K562 (cell line): Measurements from ENCODE around the gene HOPX. TPM values are rescaled to one million over a fixed set of nuclear protein-coding genes. Genes with fewer than 3 reads are reported as not detected.

Experiments used
- ATAC-seq: fragments of 200-7000 bp; cut with Tn5 transposase; 3 replicates; pipeline ENCODE4 v1.9.1; 2020; ENCODE audit warnings: moderate library complexity
- BruUV-seq: library from RNA; stranded (reverse); fragments of 400-500 nt; replicated peaks from 2 replicates; lab custom pipeline; 2021; lab: Mats Ljungman, UMichigan
- CTCF ChIA-PET: fragments of 300-600 bp; formaldehyde crosslinking; extraction: SDS; loops from one replicate; lab custom pipeline; 2021; ENCODE audit warnings: low intra/inter-chr PET ratio; lab: Yijun Ruan, JAX
- POLR2A ChIA-PET: fragments of 300-600, 350-650 bp; sonication (Branson Sonifier 250); formaldehyde crosslinking; extraction: SDS; loops from one replicate; lab custom pipeline; 2021; ENCODE audit warnings: antibody characterized with exemption, inconsistent platforms; lab: Yijun Ruan, JAX
- DNase-seq, 4 experiments: peaks; one replicate each; pipeline versions ENCODE4 v3.0.0 to v3.0.0-alpha.2; 2011 to 2018; ENCODE audit warnings: low spot score in 3 of 4, mixed read lengths in 3 of 4; ENCODE audit errors: extremely low read depth in 1 of 4
- FAIRE-seq: peaks from 2 replicates; lab custom pipeline; 2011; peaks lifted over from hg19 to GRCh38; lab: Jason Lieb, UNC
- H2AFZ ChIP-seq: 2 replicates; pipeline ENCODE4 v1.6.0; 2011; ENCODE audit warnings: low read depth, low read length, control low read depth, inconsistent platforms
- H3K27ac ChIP-seq: fragments of 200-600 bp; 3 replicates; pipeline ENCODE4 v1.8.0; 2011; ENCODE audit warnings: low read depth, mild to moderate bottlenecking, control low read depth, inconsistent platforms, low read length, moderate library complexity, mixed read lengths; ENCODE audit errors: extremely low read depth
- H3K27me3 ChIP-seq, 2 experiments: fragments of 300-600 bp in 1 of 2; 2 replicates in 1 of 2; 3 replicates in 1 of 2; pipeline versions ENCODE4 v1.6.0 to v1.8.0; 2011; ENCODE audit warnings: inconsistent platforms in 2 of 2, low read length in 2 of 2, mild to moderate bottlenecking in 1 of 2, mixed read lengths in 1 of 2, moderate library complexity in 1 of 2; ENCODE audit not compliant: control insufficient read depth in 2 of 2, insufficient read depth in 2 of 2
- H3K36me3 ChIP-seq: fragments of 300-600 bp; 3 replicates; pipeline ENCODE4 v1.8.0; 2011; ENCODE audit warnings: mild to moderate bottlenecking, low read length, inconsistent platforms; ENCODE audit not compliant: control insufficient read depth, insufficient read depth
- H3K4me1 ChIP-seq, 2 experiments: fragments of 200-600 bp in 1 of 2; replicated peaks in 1 of 2; 2 replicates in 1 of 2; 3 replicates in 1 of 2; pipeline versions ENCODE4 v1.5.1 to v1.8.0; 2011; ENCODE audit warnings: inconsistent platforms in 2 of 2, low read length in 2 of 2, mild to moderate bottlenecking in 1 of 2, mixed read lengths in 1 of 2, moderate library complexity in 1 of 2; ENCODE audit not compliant: control insufficient read depth in 2 of 2, insufficient read depth in 2 of 2
- H3K4me2 ChIP-seq: 2 replicates; pipeline ENCODE4 v1.6.1; 2011; ENCODE audit warnings: low read length, control low read depth, inconsistent platforms, mixed read lengths; ENCODE audit not compliant: insufficient read depth
- H3K4me3 ChIP-seq: fragments of 200-600 bp; sonication (generic), shearing (Covaris generic); 2 replicates; pipeline ENCODE4 v1.5.1; 2016; ENCODE audit warnings: control low read depth, inconsistent platforms
- H3K79me2 ChIP-seq: fragments of 200-600 bp; 3 replicates; pipeline ENCODE4 v1.8.0; 2011; ENCODE audit warnings: low read length, inconsistent platforms; ENCODE audit not compliant: control insufficient read depth, insufficient read depth
- H3K9ac ChIP-seq, 2 experiments: 2 replicates each; pipeline versions ENCODE4 v1.6.0 to v1.6.1; 2011; ENCODE audit warnings: low read depth in 2 of 2, low read length in 2 of 2, control low read depth in 1 of 2, inconsistent platforms in 1 of 2, mild to moderate bottlenecking in 1 of 2, mixed read lengths in 1 of 2; ENCODE audit not compliant: insufficient read depth in 1 of 2
- H3K9me1 ChIP-seq: one replicate; pipeline ENCODE4 v1.6.0; 2011; ENCODE audit warnings: inconsistent platforms, mild to moderate bottlenecking, low read length, moderate library complexity; ENCODE audit not compliant: control insufficient read depth, insufficient read depth
- H3K9me3 ChIP-seq: replicated peaks from 2 replicates; pipeline ENCODE4 v1.5.1; 2011; ENCODE audit warnings: low read depth, low read length, inconsistent platforms; ENCODE audit not compliant: control insufficient read depth, insufficient read depth
- H4K20me1 ChIP-seq: replicated peaks from 2 replicates; pipeline ENCODE4 v1.6.1; 2011; ENCODE audit warnings: low read length, inconsistent platforms, mixed read lengths; ENCODE audit not compliant: control insufficient read depth, insufficient read depth
- CHCHD3 ChIP-seq: fragments of 250-450 bp; sonication (Bioruptor Pico); IDR thresholded peaks from 2 replicates; pipeline ENCODE4 v2.1.2; 2022; ENCODE audit warnings: mild to moderate bottlenecking
- DDX20 ChIP-seq: fragments of 450-650 bp; IDR thresholded peaks from 2 replicates; pipeline ENCODE4 v1.6.1; 2016; ENCODE audit warnings: missing genetic modification characterization, low read depth, mild to moderate bottlenecking, missing compliant biosample characterization, moderate library complexity
- FOXK2 ChIP-seq, 2 experiments: fragments of 450-650 bp; IDR thresholded peaks in 1 of 2; conservative IDR thresholded peaks in 1 of 2; 2 replicates each; pipeline ENCODE4 v1.6.1; 2016; ENCODE audit warnings: low read depth in 2 of 2, mild to moderate bottlenecking in 1 of 2
- HDAC6 ChIP-seq: IDR thresholded peaks from 2 replicates; pipeline ENCODE4 v1.6.1; 2012; ENCODE audit warnings: low read depth, mild to moderate bottlenecking, control low read depth, inconsistent platforms, low read length, moderate library complexity
- KDM2B ChIP-seq: fragments of 250-450 bp; sonication (Bioruptor Pico); IDR thresholded peaks from 2 replicates; pipeline ENCODE4 v1.8.0; 2021; ENCODE audit warnings: mild to moderate bottlenecking, moderate library complexity
- KLF1 ChIP-seq: fragments of 450-650 bp; IDR thresholded peaks from 2 replicates; pipeline ENCODE4 v1.6.1; 2016; ENCODE audit warnings: missing genetic modification characterization, missing compliant biosample characterization
- MTA2 ChIP-seq: fragments of 450-650 bp; IDR thresholded peaks from 2 replicates; pipeline ENCODE4 v1.6.1; 2016; ENCODE audit warnings: low read depth
- MTF1 ChIP-seq: fragments of 250-450 bp; sonication (Bioruptor Pico); IDR thresholded peaks from 2 replicates; pipeline ENCODE4 v1.9.0; 2021; ENCODE audit warnings: moderate library complexity, mild to moderate bottlenecking, inconsistent platforms, borderline replicate concordance
- NR2F6 ChIP-seq: fragments of 450-650 bp; formaldehyde crosslinking; IDR thresholded peaks from 2 replicates; pipeline ENCODE4 v1.4.0; 2020; ENCODE audit warnings: mild to moderate bottlenecking
- PHF8 ChIP-seq: fragments of 200-600 bp; sonication (generic); IDR thresholded peaks from 2 replicates; pipeline ENCODE4 v1.6.1; 2012; ENCODE audit warnings: mixed run types, mild to moderate bottlenecking, inconsistent platforms, low read length, moderate library complexity, borderline replicate concordance
- RFX5 ChIP-seq: IDR thresholded peaks from 2 replicates; pipeline ENCODE4 v1.6.1; 2011; ENCODE audit warnings: low read depth, mild to moderate bottlenecking, improper control_type of control experiment, low read length
- SP2 ChIP-seq: IDR thresholded peaks from 2 replicates; pipeline ENCODE4 v1.6.1; 2011; ENCODE audit warnings: mild to moderate bottlenecking, low read depth, low read length, moderate library complexity; ENCODE audit not compliant: poor library complexity, severe bottlenecking; ENCODE audit errors: extremely low read depth
- TAF1 ChIP-seq: IDR thresholded peaks from 2 replicates; pipeline ENCODE4 v1.6.1; 2011; ENCODE audit warnings: mild to moderate bottlenecking, low read length, moderate library complexity; ENCODE audit not compliant: insufficient read depth, control insufficient read depth, severe bottlenecking; ENCODE audit errors: extremely low read depth
- TAF7 ChIP-seq: fragments of 450-650 bp; IDR thresholded peaks from 2 replicates; pipeline ENCODE4 v1.6.1; 2016; ENCODE audit warnings: missing genetic modification characterization, missing compliant biosample characterization
- ZNF707 ChIP-seq: fragments of 250-450 bp; sonication (Bioruptor Pico); conservative IDR thresholded peaks from 2 replicates; pipeline ENCODE4 v1.8.0; 2022; ENCODE audit warnings: inconsistent platforms, mild to moderate bottlenecking, moderate library complexity
- ZNF780A ChIP-seq: fragments of 250-450 bp; sonication (Bioruptor Pico); IDR thresholded peaks from 2 replicates; pipeline ENCODE4 v1.5.0; 2021; ENCODE audit warnings: mild to moderate bottlenecking
- WGBS: fragments of 100-300 bp; shearing (Covaris generic); methylation state at CpG from one replicate; pipeline ENCODE4 v1.1.6; 2016; ENCODE audit warnings: low coverage, mixed read lengths; ENCODE audit not compliant: insufficient coverage; ENCODE audit errors: missing lambda C conversion rate; 5-methylcytosine and 5-hydroxymethylcytosine counted together
- in situ Hi-C: fragments of 300-500 bp; cut with MboI; formaldehyde crosslinking; loops from 4 replicates; pipeline ENCODE4 v1.15.0; 2018; ENCODE audit warnings: inconsistent platforms, mixed read lengths
- intact Hi-C: fragments of 100-400 bp; cut with micrococcal nuclease; formaldehyde crosslinking; loops from 2 replicates; pipeline ENCODE4 v1.14.2; 2022
- polyA plus RNA-seq, 8 experiments: library from polyadenylated mRNA; depleted of rRNA in 4 of 8; stranded (reverse) in 5 of 8; unstranded in 3 of 8; fragments of >200 nt; fragmentation: Nextera tagmentation in 2 of 8; fragmentation: Illumina TruSeq in 1 of 8; extraction: Ambion mirVana in 2 of 8; extraction: Trizol in 1 of 8; gene quantifications; 2 replicates each; pipeline versions ENCODE4 v1.2.1 to v1.2.3, GENCODE V29; 2011 to 2014; ENCODE audit warnings: inconsistent platforms in 1 of 8, missing spikeins in 1 of 8
- total RNA-seq, 7 experiments: library from RNA; depleted of rRNA in 6 of 7; stranded (reverse); fragments of >200 nt in 6 of 7; fragmentation: Illumina TruSeq in 2 of 7; extraction: Trizol in 2 of 7; gene quantifications; 2 replicates each; pipeline versions ENCODE4 v1.2.1 to v1.2.3, GENCODE V29; 2011 to 2021; ENCODE audit warnings: low replicate concordance in 1 of 7
- TF ChIP-seq, protein P1 (sequence below): fragments of 250-450 bp; sonication (Bioruptor Pico); IDR thresholded peaks from 2 replicates; pipeline ENCODE4 v1.4.0; 2020; ENCODE audit warnings: borderline replicate concordance
- TF ChIP-seq, protein P2 (sequence below): conservative IDR thresholded peaks from 2 replicates; pipeline ENCODE4 v1.6.1; 2011; ENCODE audit warnings: low read depth, mild to moderate bottlenecking, low read length; ENCODE audit not compliant: control insufficient read depth

Gene HOPX
- total and polyA plus RNA-seq, 9 of the 15 experiments (the other 6 are each of a cell fraction or from before 2014, with no cell fraction given) = 0.24 TPM; not detected in 8

DNA sequence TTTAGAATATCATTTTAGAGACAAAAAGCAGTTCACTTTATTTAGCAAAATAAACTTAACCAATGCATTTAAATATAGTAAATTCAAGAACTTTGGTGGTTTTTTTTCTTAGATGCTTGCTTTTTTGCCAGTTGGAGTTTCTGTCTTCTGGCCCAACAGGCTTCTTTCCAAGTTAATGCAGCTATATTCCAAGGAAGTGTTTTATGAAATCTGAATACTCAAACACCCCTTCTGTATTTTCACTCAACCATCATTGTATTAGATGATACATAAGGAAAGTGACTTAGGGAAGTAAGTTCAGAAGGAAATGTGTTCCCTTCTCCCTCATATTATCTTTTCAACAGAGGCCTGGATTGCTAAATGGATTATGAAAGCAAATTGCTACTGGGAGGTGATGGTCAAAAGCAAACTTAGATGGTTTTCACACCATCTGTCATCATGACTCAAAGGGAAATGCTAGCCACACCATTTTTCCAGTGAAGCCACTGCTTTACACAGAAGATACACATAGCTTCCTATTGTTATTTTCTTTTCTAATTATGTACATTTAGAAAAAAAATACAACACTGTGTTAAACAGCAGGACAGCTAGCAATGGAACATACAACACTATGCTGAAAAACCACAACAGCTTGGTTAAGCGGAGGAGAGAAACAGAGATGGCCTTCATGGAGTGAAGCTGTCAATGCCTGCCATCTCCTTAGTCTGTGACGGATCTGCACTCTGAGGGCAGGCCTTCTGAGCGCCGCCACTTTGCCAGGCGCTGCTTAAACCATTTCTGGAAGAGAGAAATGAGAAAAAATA lies 32.9 kb downstream of the HOPX start (continued):
- TF ChIP-seq NR2F6 (CRISPR knock-in tag) (no peak), MTF1 (CRISPR knock-in tag) (no peak), FOXK2 (conservative IDR thresholded peaks at IDR 0.05 in 1 of 2, IDR thresholded peaks at IDR 0.05 in 1 of 2; ENCODE audit: low read depth in 2 of 2) (no peak), SP2 (no peak), DDX20 (no peak)
- TF ChIP-seq, protein P1, sequence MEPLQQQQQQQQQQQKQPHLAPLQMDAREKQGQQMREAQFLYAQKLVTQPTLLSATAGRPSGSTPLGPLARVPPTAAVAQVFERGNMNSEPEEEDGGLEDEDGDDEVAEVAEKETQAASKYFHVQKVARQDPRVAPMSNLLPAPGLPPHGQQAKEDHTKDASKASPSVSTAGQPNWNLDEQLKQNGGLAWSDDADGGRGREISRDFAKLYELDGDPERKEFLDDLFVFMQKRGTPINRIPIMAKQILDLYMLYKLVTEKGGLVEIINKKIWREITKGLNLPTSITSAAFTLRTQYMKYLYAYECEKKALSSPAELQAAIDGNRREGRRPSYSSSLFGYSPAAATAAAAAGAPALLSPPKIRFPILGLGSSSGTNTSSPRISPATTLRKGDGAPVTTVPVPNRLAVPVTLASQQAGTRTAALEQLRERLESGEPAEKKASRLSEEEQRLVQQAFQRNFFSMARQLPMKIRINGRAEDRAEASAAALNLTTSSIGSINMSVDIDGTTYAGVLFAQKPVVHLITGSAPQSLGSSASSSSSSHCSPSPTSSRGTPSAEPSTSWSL = no peak
- TF ChIP-seq, all 486 proteins: peak for 0

DNA sequence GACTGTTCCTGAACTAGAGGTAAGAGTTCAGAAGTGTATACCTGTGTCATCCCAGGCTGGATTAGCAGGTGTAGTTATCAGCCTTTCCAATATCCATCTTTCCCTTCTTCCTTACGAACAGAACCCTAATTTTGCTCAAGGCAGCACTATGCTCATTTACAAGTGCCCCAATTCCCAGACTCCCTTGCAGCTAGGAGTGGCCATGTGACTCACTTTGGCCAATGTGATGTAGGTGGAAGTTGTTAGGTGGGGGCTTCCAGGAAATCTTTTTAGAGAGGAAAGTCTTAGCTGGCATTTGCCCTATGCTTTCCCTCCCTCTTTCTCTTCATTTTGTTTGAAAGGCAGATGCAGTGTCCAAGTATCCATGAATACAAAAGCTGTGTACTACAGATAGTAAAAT lies 34.8 kb downstream of the HOPX start:
- Histone ChIP-seq H3K27me3 (peaks cover 0 to 3% of the 10 kb centered on the region in 2 experiments; a peak in 1 of 5 replicates), H3K9me3 (no peaks in the 10 kb centered on the region), H4K20me1 (no peaks in the 10 kb centered on the region), H3K4me3 (no peak overlapping the region), H2AFZ (no peak overlapping the region), H3K79me2 (no peaks in the 10 kb centered on the region), H3K9me1 (no peaks in the 10 kb centered on the region), H3K27ac (no peak overlapping the region), H3K9ac (no peak overlapping the region), H3K36me3 (no peaks in the 10 kb centered on the region), H3K4me1 (no peaks in the 10 kb centered on the region), H3K4me2 (no peak overlapping the region)
- in situ Hi-C loops (no loop called here), intact Hi-C loops (no loop called here)
- WGBS = 0% methylated on average over 1 of the region's 1 CpG
- FAIRE-seq = no peak
- CTCF ChIA-PET = no interaction called here
- no peak for DNase-seq
- POLR2A ChIA-PET = no interaction called here
- no peak for ATAC-seq
- no TSS peak for BruUV-seq
- TF ChIP-seq ZNF780A (no peak), RFX5 (no peak), CHCHD3 (CRISPR knock-in tag) (no peak), KLF1 (tag) (no peak), ZNF707 (CRISPR knock-in tag) (no peak), KDM2B (CRISPR knock-in tag) (no peak), HDAC6 (no peak), MTA2 (no peak), TAF1 (no peak), TAF7 (no peak), PHF8 (no peak)
- TF ChIP-seq, protein P2, sequence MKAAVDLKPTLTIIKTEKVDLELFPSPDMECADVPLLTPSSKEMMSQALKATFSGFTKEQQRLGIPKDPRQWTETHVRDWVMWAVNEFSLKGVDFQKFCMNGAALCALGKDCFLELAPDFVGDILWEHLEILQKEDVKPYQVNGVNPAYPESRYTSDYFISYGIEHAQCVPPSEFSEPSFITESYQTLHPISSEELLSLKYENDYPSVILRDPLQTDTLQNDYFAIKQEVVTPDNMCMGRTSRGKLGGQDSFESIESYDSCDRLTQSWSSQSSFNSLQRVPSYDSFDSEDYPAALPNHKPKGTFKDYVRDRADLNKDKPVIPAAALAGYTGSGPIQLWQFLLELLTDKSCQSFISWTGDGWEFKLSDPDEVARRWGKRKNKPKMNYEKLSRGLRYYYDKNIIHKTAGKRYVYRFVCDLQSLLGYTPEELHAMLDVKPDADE = no peak
